ENCODE data around the gene CHST15. TPM values are rescaled to one million over a fixed set of nuclear protein-coding genes. Genes with fewer than 3 reads are reported as not detected.

Gene CHST15
- total and polyA plus RNA-seq, 2 of the 8 experiments (the other 6 are each of a cell fraction or from before 2014, with no cell fraction given), result 8.8 to 9.1 TPM

DNA sequence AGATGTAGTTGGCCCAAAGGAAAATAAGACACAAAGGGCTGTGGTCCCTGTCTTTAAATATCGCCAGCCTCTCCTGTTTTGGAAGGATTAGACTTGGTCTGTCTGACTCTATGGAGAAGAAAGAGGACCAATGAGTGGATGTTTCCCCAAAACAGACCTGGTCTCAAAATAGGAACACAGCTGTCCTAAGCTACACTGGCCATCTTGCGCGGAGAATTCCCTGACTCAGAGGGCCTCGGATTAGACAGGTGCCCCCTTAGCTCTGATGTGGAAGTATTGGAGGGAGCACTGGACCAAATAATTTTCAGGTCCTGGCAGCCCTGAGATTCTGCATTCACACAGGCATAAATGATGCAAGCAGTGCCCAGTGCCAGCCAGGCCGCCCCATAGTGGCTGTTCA, 56.1 kb downstream of the CHST15 start:
- no peak overlapping the region for H3K23ac ChIP-seq (ENCODE audit: insufficient read length)
- H3K79me2 ChIP-seq (ENCODE audit: control insufficient read depth in 1 of 2, insufficient read depth in 2 of 2, low read length in 2 of 2), result no peaks in the 10 kb centered on the region
- no peak overlapping the region for H3K56ac ChIP-seq (replicated peaks; ENCODE audit: insufficient read length, low read depth, low read length)
- ChIA-PET POLR2A (ENCODE audit: partially characterized antibody) (no interaction called here), CTCF (ENCODE audit: partially characterized antibody) (interaction anchor here (1.2 to 1.4 kb wide), 2 partner anchors 18 to 90 kb away, joined by 3 to 5 read pairs; no protein-coding TSS in a partner anchor)
- no peak overlapping the region for H4K5ac ChIP-seq (ENCODE audit: insufficient read length, low read depth, low read length)
- H3K18ac ChIP-seq (ENCODE audit: extremely low read depth, low read length), result no peak overlapping the region
- no peak overlapping the region for H2BK5ac ChIP-seq (ENCODE audit: low read depth, low read length)
- 86% methylated on average over 5 of the region's 5 CpGs; no CpG with 5 or more reads in 1 of the 2 experiments for WGBS, 2 experiments (ENCODE audit: extremely low coverage in 1 of 2, insufficient coverage in 1 of 2, insufficient read length in 1 of 2, insufficient replicate concordance in 2 of 2, low coverage in 1 of 2, low lambda C conversion rate in 2 of 2, missing lambda C conversion rate in 1 of 2)
- H2AFZ ChIP-seq (ENCODE audit: low read length), result no peak overlapping the region
- H2BK12ac ChIP-seq (ENCODE audit: low read depth, low read length), result no peak overlapping the region
- no peak overlapping the region for H4K8ac ChIP-seq (ENCODE audit: extremely low read depth, insufficient read depth, low read length)
- H2BK15ac ChIP-seq (ENCODE audit: low read length), result no peak overlapping the region
- no peak overlapping the region for H3K14ac ChIP-seq (ENCODE audit: insufficient read length)
- no peaks in the 10 kb centered on the region for H3K27me3 ChIP-seq (replicated peaks in 1 of 4; ENCODE audit: control insufficient read depth in 3 of 4, extremely low read depth in 1 of 4, insufficient read depth in 3 of 4, low read length in 3 of 4)
- H2BK120ac ChIP-seq (replicated peaks; ENCODE audit: low read depth, low read length), result no peak overlapping the region
- H3K4me1 ChIP-seq (replicated peaks in 1 of 4; ENCODE audit: control insufficient read depth in 3 of 4, insufficient read depth in 4 of 4, low read length in 3 of 4), result peaks cover 3 to 16% (median 9%) of the 10 kb centered on the region in 4 experiments
- no peak overlapping the region for H3K4ac ChIP-seq (replicated peaks; ENCODE audit: insufficient read length, low read depth, low read length)
- H3K27ac ChIP-seq (ENCODE audit: low read depth, low read length), result no peak overlapping the region
- H3K9me3 ChIP-seq (ENCODE audit: insufficient read depth in 2 of 2, low read depth in 1 of 2, low read length in 1 of 2), result no peaks in the 10 kb centered on the region
- H3K9ac ChIP-seq (replicated peaks in 1 of 4; ENCODE audit: extremely low read depth in 1 of 4, low read depth in 3 of 4, low read length in 3 of 4), result no peak overlapping the region
- H2AK5ac ChIP-seq (ENCODE audit: low read depth, low read length), result no peak overlapping the region
- DNase-seq (ENCODE audit: low read depth in 1 of 2, low spot score in 2 of 2), result no peak
- H4K20me1 ChIP-seq (replicated peaks in 1 of 2; ENCODE audit: control insufficient read depth in 1 of 2, insufficient read depth in 2 of 2, low read length in 2 of 2), result no peaks in the 10 kb centered on the region
- no peak overlapping the region for H2BK20ac ChIP-seq (ENCODE audit: low read length)
- FAIRE-seq, result no peak
- no peak overlapping the region for H4K91ac ChIP-seq (replicated peaks; ENCODE audit: insufficient read length, low read length)
- H3K4me3 ChIP-seq (ENCODE audit: extremely low read depth in 1 of 4, insufficient read depth in 2 of 4, low read depth in 3 of 4, low read length in 4 of 4), result no peak overlapping the region
- H3K79me1 ChIP-seq (ENCODE audit: low read depth, low read length), result no peaks in the 10 kb centered on the region
- no peak overlapping the region for H3K4me2 ChIP-seq (ENCODE audit: insufficient read depth in 1 of 2, low read depth in 2 of 2, low read length in 2 of 2)
- no peaks in the 10 kb centered on the region for H3K36me3 ChIP-seq (ENCODE audit: control insufficient read depth in 2 of 4, insufficient read depth in 4 of 4, low read length in 3 of 4)
- H3K23me2 ChIP-seq (ENCODE audit: low read depth, low read length), result no peaks in the 10 kb centered on the region
- no peak for TF ChIP-seq CREB1 (IDR thresholded peaks at IDR 0.05)
- no peak for TF ChIP-seq KDM1A (IDR thresholded peaks at IDR 0.05; ENCODE audit: borderline replicate concordance, low read length)
- TF ChIP-seq, protein P1, sequence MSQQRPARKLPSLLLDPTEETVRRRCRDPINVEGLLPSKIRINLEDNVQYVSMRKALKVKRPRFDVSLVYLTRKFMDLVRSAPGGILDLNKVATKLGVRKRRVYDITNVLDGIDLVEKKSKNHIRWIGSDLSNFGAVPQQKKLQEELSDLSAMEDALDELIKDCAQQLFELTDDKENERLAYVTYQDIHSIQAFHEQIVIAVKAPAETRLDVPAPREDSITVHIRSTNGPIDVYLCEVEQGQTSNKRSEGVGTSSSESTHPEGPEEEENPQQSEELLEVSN (IDR thresholded peaks at IDR 0.05), result no peak
- TF ChIP-seq, protein P2, sequence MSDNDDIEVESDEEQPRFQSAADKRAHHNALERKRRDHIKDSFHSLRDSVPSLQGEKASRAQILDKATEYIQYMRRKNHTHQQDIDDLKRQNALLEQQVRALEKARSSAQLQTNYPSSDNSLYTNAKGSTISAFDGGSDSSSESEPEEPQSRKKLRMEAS (IDR thresholded peaks at IDR 0.05), result no peak
- TF ChIP-seq POLR2AphosphoS5 (IDR thresholded peaks at IDR 0.05; ENCODE audit: low read depth, low read length), result no peak
- no peak for TF ChIP-seq TAF1 (IDR thresholded peaks at IDR 0.05; ENCODE audit: low read depth, low read length)
- TF ChIP-seq, protein P3, sequence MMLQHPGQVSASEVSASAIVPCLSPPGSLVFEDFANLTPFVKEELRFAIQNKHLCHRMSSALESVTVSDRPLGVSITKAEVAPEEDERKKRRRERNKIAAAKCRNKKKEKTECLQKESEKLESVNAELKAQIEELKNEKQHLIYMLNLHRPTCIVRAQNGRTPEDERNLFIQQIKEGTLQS (IDR thresholded peaks at IDR 0.05; ENCODE audit: insufficient read depth, low read depth, low read length), result no peak
- no peak for TF ChIP-seq RAD21 (IDR thresholded peaks at IDR 0.05 in 1 of 2, conservative IDR thresholded peaks at IDR 0.05 in 1 of 2; ENCODE audit: low read depth in 2 of 2, low read length in 2 of 2)
- TF ChIP-seq BACH1 (IDR thresholded peaks at IDR 0.05; ENCODE audit: low read length), result no peak
- no peak for TF ChIP-seq KDM4A (IDR thresholded peaks at IDR 0.05; ENCODE audit: low read depth, low read length, severe bottlenecking)
- TF ChIP-seq MAFK (IDR thresholded peaks at IDR 0.05; ENCODE audit: low read depth, low read length), result no peak
- no peak for TF ChIP-seq RXRA (IDR thresholded peaks at IDR 0.05; ENCODE audit: insufficient read depth, low read depth, low read length)
- no peak for TF ChIP-seq KDM5A (IDR thresholded peaks at IDR 0.05; ENCODE audit: low read length)
